ENCODE results near the gene CCDC30.

GRCh38 chr1:42433369-42433768 is 29.7 kb upstream of the CCDC30 start:
- no peak for TF ChIP-seq GATA2 (IDR thresholded peaks at IDR 0.05; ENCODE audit: low read depth, low read length)
- TF ChIP-seq GATA3 (IDR thresholded peaks at IDR 0.05; ENCODE audit: low read depth, low read length): no peak

All from SH-SY5Y (cell line).